H1 (cell line): ENCODE data around the gene PAX5.

ENCODE experiments used
- ATF3 ChIP-seq: IDR thresholded peaks from 2 replicates; pipeline ENCODE4 v1.6.1; 2011; ENCODE audit warnings: low read depth, mild to moderate bottlenecking, low read length; ENCODE audit not compliant: insufficient read depth
- POLR2A ChIP-seq, 2 experiments: IDR thresholded peaks; 1 replicate in 1 of 2; 2 replicates in 1 of 2; pipeline ENCODE4 v1.6.1; 2011; ENCODE audit warnings: low read depth in 2 of 2, low read length in 2 of 2, mild to moderate bottlenecking in 2 of 2; ENCODE audit errors: control extremely low read depth in 1 of 2
- SP2 ChIP-seq: IDR thresholded peaks from 2 replicates; pipeline ENCODE4 v1.6.1; 2012; ENCODE audit warnings: mild to moderate bottlenecking, low read length, inconsistent platforms
- USF2 ChIP-seq: IDR thresholded peaks from 2 replicates; pipeline ENCODE4 v1.6.1; 2011; ENCODE audit warnings: low read length, improper control_type of control experiment
- ZNF274 ChIP-seq: IDR thresholded peaks from 2 replicates; pipeline ENCODE4 v1.7.0; 2012; ENCODE audit warnings: low read length, borderline replicate concordance; ENCODE audit errors: extremely low read depth
- TF ChIP-seq, protein P1 (sequence below), 3 experiments: IDR thresholded peaks; 1 replicate in 2 of 3; 2 replicates in 1 of 3; pipeline versions ENCODE4 v1.5.1 to v1.6.1; 2011; ENCODE audit warnings: low read length in 3 of 3, mild to moderate bottlenecking in 3 of 3, inconsistent platforms in 2 of 3, low read depth in 1 of 3, moderate library complexity in 1 of 3; ENCODE audit not compliant: insufficient read depth in 1 of 3; ENCODE audit errors: control extremely low read depth in 1 of 3

- TF ChIP-seq ZNF274 (no peak), USF2 (no peak), SP2 (no peak), ATF3 (no peak), POLR2A (IDR thresholded peaks at IDR 0.05; ENCODE audit: control extremely low read depth in 1 of 2, low read depth in 2 of 2, low read length in 2 of 2) (no peak)
- TF ChIP-seq, protein P1, sequence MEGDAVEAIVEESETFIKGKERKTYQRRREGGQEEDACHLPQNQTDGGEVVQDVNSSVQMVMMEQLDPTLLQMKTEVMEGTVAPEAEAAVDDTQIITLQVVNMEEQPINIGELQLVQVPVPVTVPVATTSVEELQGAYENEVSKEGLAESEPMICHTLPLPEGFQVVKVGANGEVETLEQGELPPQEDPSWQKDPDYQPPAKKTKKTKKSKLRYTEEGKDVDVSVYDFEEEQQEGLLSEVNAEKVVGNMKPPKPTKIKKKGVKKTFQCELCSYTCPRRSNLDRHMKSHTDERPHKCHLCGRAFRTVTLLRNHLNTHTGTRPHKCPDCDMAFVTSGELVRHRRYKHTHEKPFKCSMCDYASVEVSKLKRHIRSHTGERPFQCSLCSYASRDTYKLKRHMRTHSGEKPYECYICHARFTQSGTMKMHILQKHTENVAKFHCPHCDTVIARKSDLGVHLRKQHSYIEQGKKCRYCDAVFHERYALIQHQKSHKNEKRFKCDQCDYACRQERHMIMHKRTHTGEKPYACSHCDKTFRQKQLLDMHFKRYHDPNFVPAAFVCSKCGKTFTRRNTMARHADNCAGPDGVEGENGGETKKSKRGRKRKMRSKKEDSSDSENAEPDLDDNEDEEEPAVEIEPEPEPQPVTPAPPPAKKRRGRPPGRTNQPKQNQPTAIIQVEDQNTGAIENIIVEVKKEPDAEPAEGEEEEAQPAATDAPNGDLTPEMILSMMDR (IDR thresholded peaks at IDR 0.05; ENCODE audit: control extremely low read depth in 1 of 3, insufficient read depth in 1 of 3, low read depth in 1 of 3, low read length in 3 of 3), result no peak
These were observed 49.6 kb upstream of the PAX5 start for GRCh38 chr9:37083654-37084053.
